Measurements from ENCODE around the gene SPATA20. TPM values are rescaled to one million over a fixed set of nuclear protein-coding genes. Genes with fewer than 3 reads are reported as not detected.

Gene SPATA20
- total and polyA plus RNA-seq, 2 of the 8 experiments (the other 6 are each of a cell fraction or from before 2014, with no cell fraction given): 16.2 to 17.5 TPM

GRCh38 chr17:50602836-50603235 is 55.9 kb downstream of the SPATA20 start (continued):
- no peak for TF ChIP-seq HDAC2 (IDR thresholded peaks at IDR 0.05; ENCODE audit: borderline replicate concordance in 1 of 2, low read depth in 2 of 2, low read length in 2 of 2)
